Measurements from ENCODE around the gene POLE3.

GRCh38 chr9:113416149-113416721 is 5.8 kb upstream of the POLE3 start:
- no peak for TF ChIP-seq CTCF (conservative IDR thresholded peaks at IDR 0.05; ENCODE audit: low read length)
- no peak for TF ChIP-seq EZH2phosphoT487 (IDR thresholded peaks at IDR 0.05; ENCODE audit: borderline replicate concordance)

Measured in Loucy (cell line).